HCT116 (cell line): ENCODE data around the gene SLC17A2. TPM values are rescaled to one million over a fixed set of nuclear protein-coding genes. Genes with fewer than 3 reads are reported as not detected.

Experiments
- ATAC-seq: fragments of 200-7000 bp; cut with Tn5 transposase; 2 replicates; pipeline ENCODE4 v1.9.1; 2020; ENCODE audit warnings: mild to moderate bottlenecking, moderate library complexity
- BruUV-seq: library from RNA; stranded (reverse); fragments of 400-500 nt; replicated peaks from 2 replicates; lab custom pipeline; 2021; lab: Mats Ljungman, UMichigan
- CTCF ChIA-PET: fragments of 300-600 bp; sonication (Branson Sonifier 250); formaldehyde crosslinking; loops from one replicate; lab custom pipeline; 2021; ENCODE audit warnings: antibody characterized with exemption; lab: Charles Lee
- POLR2A ChIA-PET: fragments of 300-600, 350-600 bp; sonication (Branson Sonifier 250); formaldehyde crosslinking; loops from one replicate; lab custom pipeline; 2021; ENCODE audit warnings: antibody characterized with exemption; lab: Charles Lee
- RAD21 ChIA-PET, 2 experiments: fragments of 300-600 bp; sonication (Branson Sonifier 250); formaldehyde crosslinking; loops; one replicate each; lab custom pipeline; 2023; ENCODE audit warnings: low total read pairs in 2 of 2; ENCODE audit not compliant: uncharacterized antibody in 2 of 2, unreplicated experiment in 2 of 2, low non-redundant PET in 1 of 2; lab: Charles Lee
- DNase-seq: peaks from one replicate; pipeline ENCODE4 v3.0.0-alpha.2; 2010; ENCODE audit warnings: low read depth, low spot score
- H2AFZ ChIP-seq: fragments of 200-600 bp; shearing (Covaris generic), sonication (generic); 2 replicates; pipeline ENCODE4 v1.6.1; 2017; ENCODE audit warnings: low read depth, mixed run types, mixed read lengths, antibody characterized with exemption, low read length; ENCODE audit not compliant: poor library complexity, severe bottlenecking
- H3K27ac ChIP-seq: 2 replicates; pipeline ENCODE4 v1.5.1; 2012; ENCODE audit warnings: low read depth, low read length
- H3K27me3 ChIP-seq: fragments of 200-600 bp; sonication (generic); 2 replicates; pipeline ENCODE4 v1.6.1; 2016; ENCODE audit warnings: mixed run types, low read length, mixed read lengths; ENCODE audit not compliant: insufficient read depth
- H3K36me3 ChIP-seq, 2 experiments: fragments of 200-500 bp in 1 of 2; fragments of 200-600 bp in 1 of 2; sonication (Bioruptor generic) in 1 of 2; sonication (generic) in 1 of 2; 2 replicates each; pipeline versions ENCODE4 v1.5.1 to v1.6.1; 2014 to 2016; ENCODE audit warnings: low read length in 2 of 2, inconsistent platforms in 1 of 2, mixed read lengths in 1 of 2, mixed run types in 1 of 2; ENCODE audit not compliant: insufficient read depth in 2 of 2, control insufficient read depth in 1 of 2
- H3K4me1 ChIP-seq, 2 experiments: fragments of 200-600 bp in 1 of 2; sonication (generic) in 1 of 2; 2 replicates each; pipeline versions ENCODE4 v1.5.1 to v1.6.1; 2012 to 2017; ENCODE audit warnings: low read length in 2 of 2, inconsistent platforms in 1 of 2, mild to moderate bottlenecking in 1 of 2, mixed read lengths in 1 of 2, mixed run types in 1 of 2, moderate library complexity in 1 of 2; ENCODE audit not compliant: insufficient read depth in 2 of 2, control insufficient read depth in 1 of 2
- H3K4me2 ChIP-seq: fragments of 200-600 bp; sonication (generic); 2 replicates; pipeline ENCODE4 v1.6.1; 2017; ENCODE audit warnings: mixed run types, low read length, mixed read lengths
- H3K4me3 ChIP-seq, 2 experiments: fragments of 200-600 bp in 1 of 2; sonication (generic) in 1 of 2; replicated peaks in 1 of 2; 2 replicates each; pipeline ENCODE4 v1.5.1; 2011 to 2016; ENCODE audit warnings: low read length in 2 of 2, control low read depth in 1 of 2, low read depth in 1 of 2, mild to moderate bottlenecking in 1 of 2, mixed read lengths in 1 of 2, mixed run types in 1 of 2
- H3K79me2 ChIP-seq: fragments of 200-600 bp; sonication (generic); 2 replicates; pipeline ENCODE4 v1.6.1; 2017; ENCODE audit warnings: mild to moderate bottlenecking, mixed run types, low read length, moderate library complexity, mixed read lengths; ENCODE audit not compliant: insufficient read depth
- H3K9ac ChIP-seq: fragments of 200-600 bp; sonication (generic); 2 replicates; pipeline ENCODE4 v1.6.1; 2016; ENCODE audit warnings: low read length, mixed read lengths
- H3K9me2 ChIP-seq: fragments of 200-600 bp; sonication (generic), shearing (Covaris generic); 2 replicates; pipeline ENCODE4 v1.6.1; 2017; ENCODE audit warnings: mixed run types, mild to moderate bottlenecking, moderate library complexity; ENCODE audit not compliant: insufficient read depth
- H3K9me3 ChIP-seq, 2 experiments: fragments of 200-500 bp in 1 of 2; fragments of 200-600 bp in 1 of 2; sonication (Bioruptor generic) in 1 of 2; sonication (generic) in 1 of 2; 2 replicates each; pipeline ENCODE4 v1.6.1; 2014 to 2017; ENCODE audit warnings: low read length in 2 of 2, mixed read lengths in 2 of 2, inconsistent platforms in 1 of 2, low read depth in 1 of 2, mild to moderate bottlenecking in 1 of 2, mixed run types in 1 of 2, moderate library complexity in 1 of 2; ENCODE audit not compliant: control insufficient read depth in 1 of 2, insufficient read depth in 1 of 2
- H4K20me1 ChIP-seq: fragments of 200-600 bp; sonication (generic), shearing (Covaris generic); 2 replicates; pipeline ENCODE4 v1.6.1; 2017; ENCODE audit warnings: mixed run types, mild to moderate bottlenecking, moderate library complexity; ENCODE audit not compliant: insufficient read depth
- CBX3 ChIP-seq: IDR thresholded peaks from 2 replicates; pipeline ENCODE4 v1.6.1; 2012; ENCODE audit warnings: low read depth
- CEBPB ChIP-seq: IDR thresholded peaks from 2 replicates; pipeline ENCODE4 v1.6.1; 2012; ENCODE audit warnings: low read depth
- CTCF ChIP-seq, 3 experiments: fragments of 200-600 bp in 1 of 3; sonication (generic) in 1 of 3; IDR thresholded peaks in 2 of 3; conservative IDR thresholded peaks in 1 of 3; 2 replicates each; pipeline ENCODE4 v1.5.1; 2012 to 2017; ENCODE audit warnings: low read depth in 2 of 3, low read length in 2 of 3, antibody characterized with exemption in 1 of 3, borderline replicate concordance in 1 of 3, control low read depth in 1 of 3, mild to moderate bottlenecking in 1 of 3, mixed read lengths in 1 of 3, mixed run types in 1 of 3, moderate library complexity in 1 of 3; ENCODE audit not compliant: insufficient read depth in 1 of 3
- ELF1 ChIP-seq: IDR thresholded peaks from 2 replicates; pipeline ENCODE4 v1.6.1; 2012; ENCODE audit warnings: low read depth, borderline replicate concordance
- EZH2 ChIP-seq: fragments of 200-600 bp; sonication (generic); IDR thresholded peaks from 2 replicates; pipeline ENCODE4 v1.6.1; 2017; ENCODE audit warnings: antibody characterized with exemption, mixed run types
- EZH2phosphoT487 ChIP-seq: fragments of 200-600 bp; IDR thresholded peaks from 2 replicates; pipeline ENCODE4 v1.6.1; 2018; ENCODE audit warnings: antibody characterized with exemption, borderline replicate concordance
- FOSL1 ChIP-seq: IDR thresholded peaks from 2 replicates; pipeline ENCODE4 v1.6.1; 2012; ENCODE audit warnings: low read depth
- JUND ChIP-seq: IDR thresholded peaks from 2 replicates; pipeline ENCODE4 v1.6.1; 2012
- MAX ChIP-seq: IDR thresholded peaks from 2 replicates; pipeline ENCODE4 v1.6.1; 2012
- POLR2A ChIP-seq: IDR thresholded peaks from 2 replicates; pipeline ENCODE4 v1.7.0; 2011; ENCODE audit warnings: borderline replicate concordance; ENCODE audit not compliant: insufficient read depth, insufficient read length; ENCODE audit errors: extremely low read depth
- POLR2AphosphoS5 ChIP-seq: IDR thresholded peaks from 2 replicates; pipeline ENCODE4 v1.6.1; 2011; ENCODE audit warnings: mild to moderate bottlenecking, low read depth, low read length, moderate library complexity
- SP1 ChIP-seq: IDR thresholded peaks from 2 replicates; pipeline ENCODE4 v1.6.1; 2012; ENCODE audit warnings: low read depth
- SRF ChIP-seq: IDR thresholded peaks from 2 replicates; pipeline ENCODE4 v1.6.1; 2012; ENCODE audit warnings: low read depth
- TCF7L2 ChIP-seq: IDR thresholded peaks from 2 replicates; pipeline ENCODE4 v1.7.0; 2011; ENCODE audit warnings: borderline replicate concordance, inconsistent platforms; ENCODE audit not compliant: insufficient read depth, insufficient read length; ENCODE audit errors: extremely low read depth
- YY1 ChIP-seq: IDR thresholded peaks from 2 replicates; pipeline ENCODE4 v1.6.1; 2011; ENCODE audit warnings: low read length, low read depth, moderate library complexity, mild to moderate bottlenecking; ENCODE audit not compliant: insufficient replicate concordance; ENCODE audit errors: extremely low read depth
- intact Hi-C: fragments of 100-400 bp; cut with micrococcal nuclease; formaldehyde crosslinking; loops from 2 replicates; pipeline ENCODE4 v1.10.0; 2022
- total RNA-seq: library from RNA; stranded (reverse); gene quantifications from one replicate; pipeline ENCODE4 v1.2.1, GENCODE V29; 2021; ENCODE audit not compliant: unreplicated experiment

Gene SLC17A2
- total RNA-seq, 1 experiment from 2014 or later: not detected

- Histone ChIP-seq H4K20me1 (no peaks in the 10 kb centered on the region), H2AFZ (no peak overlapping the region)
- BruUV-seq: no TSS peak
- intact Hi-C loops: no loop called here
- no peak for TF ChIP-seq POLR2A
- TF ChIP-seq FOSL1: no peak
- no peak for TF ChIP-seq EZH2
- TF ChIP-seq CBX3: no peak
- TF ChIP-seq YY1: no peak
- TF ChIP-seq POLR2AphosphoS5: no peak
- no peak for TF ChIP-seq JUND
- no peak for TF ChIP-seq CEBPB
- no peak for TF ChIP-seq ELF1
- TF ChIP-seq TCF7L2: no peak
- TF ChIP-seq SRF: no peak
- TF ChIP-seq MAX: no peak
- TF ChIP-seq, all 23 proteins: peak for 0
- no peak for ATAC-seq
- Histone ChIP-seq H3K27me3 (no peaks in the 10 kb centered on the region), H3K79me2 (no peaks in the 10 kb centered on the region), H3K4me3 (no peak overlapping the region), H3K4me1 (peaks cover 16 to 19% of the 10 kb centered on the region in 2 experiments), H3K9ac (no peak overlapping the region), H3K9me3 (no peaks in the 10 kb centered on the region), H3K27ac (no peak overlapping the region), H3K36me3 (peaks cover 30 to 43% of the 10 kb centered on the region in 2 experiments; a peak in 3 of 4 replicates), H3K9me2 (no peaks in the 10 kb centered on the region), H3K4me2 (no peak overlapping the region)
- DNase-seq: no peak
- RAD21 ChIA-PET: no interaction called here
- POLR2A ChIA-PET: no interaction called here
- CTCF ChIA-PET: no interaction called here
These were observed 42.4 kb upstream of the SLC17A2 start for GRCh38 chr6:25972902-25973301.

- Histone ChIP-seq H3K4me2 (no peak overlapping the region), H3K27me3 (no peaks in the 10 kb centered on the region), H3K9me2 (no peaks in the 10 kb centered on the region), H3K9me3 (no peaks in the 10 kb centered on the region), H3K27ac (0 out of 2 replicates have a peak overlapping the region, but pooled peaks have one; percentile 59), H4K20me1 (no peaks in the 10 kb centered on the region), H3K79me2 (no peaks in the 10 kb centered on the region), H3K9ac (no peak overlapping the region), H3K36me3 (peaks cover 30 to 41% of the 10 kb centered on the region in 2 experiments; a peak in 3 of 4 replicates), H3K4me1 (peaks cover 16 to 19% of the 10 kb centered on the region in 2 experiments), H2AFZ (no peak overlapping the region), H3K4me3 (no peak overlapping the region)
- POLR2A ChIA-PET: no interaction called here
- ATAC-seq (no peak), DNase-seq (no peak)
- BruUV-seq: no TSS peak
- intact Hi-C loops: no loop called here
- RAD21 ChIA-PET: no interaction called here
- CTCF ChIA-PET: no interaction called here
- no peak for TF ChIP-seq JUND
- no peak for TF ChIP-seq YY1
- no peak for TF ChIP-seq SP1
- no peak for TF ChIP-seq CEBPB
- TF ChIP-seq EZH2: no peak
- no peak for TF ChIP-seq EZH2phosphoT487
- TF ChIP-seq FOSL1: no peak
- no peak for TF ChIP-seq CTCF (IDR thresholded peaks at IDR 0.05 in 2 of 3, conservative IDR thresholded peaks at IDR 0.05 in 1 of 3; ENCODE audit: borderline replicate concordance in 1 of 3, insufficient read depth in 1 of 3, low read depth in 2 of 3, low read length in 2 of 3)
- TF ChIP-seq POLR2AphosphoS5: no peak
- no peak for TF ChIP-seq SRF
- TF ChIP-seq CBX3: no peak
These were observed 41.6 kb upstream of the SLC17A2 start for GRCh38 chr6:25972128-25972527.
